Measurements from ENCODE around the gene JAKMIP3.

The JAKMIP3 gene

DNA sequence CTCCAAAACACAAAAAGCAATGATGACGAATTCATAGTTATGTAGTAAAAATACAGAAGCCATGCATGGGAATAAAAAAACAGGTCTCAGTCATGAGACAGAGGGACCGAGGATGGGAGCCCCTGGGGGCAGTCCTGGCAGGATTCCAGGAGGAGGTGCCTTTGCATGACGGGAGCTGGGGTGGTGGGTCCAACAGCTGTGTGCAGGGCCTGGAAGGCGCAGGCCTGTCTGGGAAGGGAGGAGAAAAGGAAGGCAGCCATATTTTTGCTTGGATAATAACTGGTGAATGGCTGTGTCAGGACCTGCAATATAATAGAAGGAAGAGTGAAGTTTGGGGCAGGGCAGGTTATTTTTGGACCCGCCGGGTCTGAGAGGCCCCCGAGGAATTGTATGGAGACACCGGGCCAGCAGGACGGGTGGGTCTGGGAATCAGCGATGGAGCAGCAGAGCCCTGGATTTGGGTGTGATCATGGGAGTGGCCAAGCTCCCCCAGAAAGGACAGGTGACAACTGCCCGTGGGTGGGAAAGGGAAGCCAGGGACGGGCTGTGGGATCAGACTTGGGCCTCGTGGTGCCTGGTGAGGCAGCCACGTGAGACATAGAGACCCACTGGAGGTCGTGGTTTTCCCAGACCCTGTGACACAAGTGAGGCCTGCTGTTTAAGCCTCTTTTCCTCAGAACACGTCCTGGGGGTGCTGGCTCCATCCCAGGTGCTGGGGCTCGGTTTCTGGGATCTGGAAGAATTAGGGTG, 2.9 kb upstream of the JAKMIP3 start:
- H2AFZ ChIP-seq (ENCODE audit: low read depth, low read length) = no peak overlapping the region
- ATAC-seq (ENCODE audit: insufficient read depth, low read depth) (no peak), DNase-seq (no peak)
- H3K4me3 ChIP-seq (ENCODE audit: low read depth in 1 of 2, low read length in 2 of 2) = no peak overlapping the region
- no peaks in the 10 kb centered on the region for H3K9me3 ChIP-seq (ENCODE audit: insufficient read depth, low read length, severe bottlenecking)
- H3K79me2 ChIP-seq (ENCODE audit: insufficient read depth, low read length) = no peaks in the 10 kb centered on the region
- no peak overlapping the region for H3K4me2 ChIP-seq (ENCODE audit: insufficient read depth, low read length)
- no peak overlapping the region for H3K27ac ChIP-seq (ENCODE audit: low read length)
- H3K4me1 ChIP-seq (ENCODE audit: insufficient read depth, low read length) = no peaks in the 10 kb centered on the region
- H4K20me1 ChIP-seq (ENCODE audit: insufficient read depth, low read length) = peaks cover 2% of the 10 kb centered on the region; the same call in 1 of the 2 replicates
- TF ChIP-seq, protein P1, sequence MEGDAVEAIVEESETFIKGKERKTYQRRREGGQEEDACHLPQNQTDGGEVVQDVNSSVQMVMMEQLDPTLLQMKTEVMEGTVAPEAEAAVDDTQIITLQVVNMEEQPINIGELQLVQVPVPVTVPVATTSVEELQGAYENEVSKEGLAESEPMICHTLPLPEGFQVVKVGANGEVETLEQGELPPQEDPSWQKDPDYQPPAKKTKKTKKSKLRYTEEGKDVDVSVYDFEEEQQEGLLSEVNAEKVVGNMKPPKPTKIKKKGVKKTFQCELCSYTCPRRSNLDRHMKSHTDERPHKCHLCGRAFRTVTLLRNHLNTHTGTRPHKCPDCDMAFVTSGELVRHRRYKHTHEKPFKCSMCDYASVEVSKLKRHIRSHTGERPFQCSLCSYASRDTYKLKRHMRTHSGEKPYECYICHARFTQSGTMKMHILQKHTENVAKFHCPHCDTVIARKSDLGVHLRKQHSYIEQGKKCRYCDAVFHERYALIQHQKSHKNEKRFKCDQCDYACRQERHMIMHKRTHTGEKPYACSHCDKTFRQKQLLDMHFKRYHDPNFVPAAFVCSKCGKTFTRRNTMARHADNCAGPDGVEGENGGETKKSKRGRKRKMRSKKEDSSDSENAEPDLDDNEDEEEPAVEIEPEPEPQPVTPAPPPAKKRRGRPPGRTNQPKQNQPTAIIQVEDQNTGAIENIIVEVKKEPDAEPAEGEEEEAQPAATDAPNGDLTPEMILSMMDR (IDR thresholded peaks at IDR 0.05; ENCODE audit: borderline replicate concordance, extremely low read depth, low read length, poor library complexity, severe bottlenecking) = no peak
- TF ChIP-seq EZH2 (IDR thresholded peaks at IDR 0.05; ENCODE audit: borderline replicate concordance, low read depth, low read length, severe bottlenecking) = no peak
- H3K36me3 ChIP-seq (ENCODE audit: insufficient read depth, low read length) = no peaks in the 10 kb centered on the region
- H3K9ac ChIP-seq (ENCODE audit: low read depth, low read length) = no peak overlapping the region
- H3K27me3 ChIP-seq (ENCODE audit: insufficient read depth, low read length, poor library complexity) = no peaks in the 10 kb centered on the region

DNA sequence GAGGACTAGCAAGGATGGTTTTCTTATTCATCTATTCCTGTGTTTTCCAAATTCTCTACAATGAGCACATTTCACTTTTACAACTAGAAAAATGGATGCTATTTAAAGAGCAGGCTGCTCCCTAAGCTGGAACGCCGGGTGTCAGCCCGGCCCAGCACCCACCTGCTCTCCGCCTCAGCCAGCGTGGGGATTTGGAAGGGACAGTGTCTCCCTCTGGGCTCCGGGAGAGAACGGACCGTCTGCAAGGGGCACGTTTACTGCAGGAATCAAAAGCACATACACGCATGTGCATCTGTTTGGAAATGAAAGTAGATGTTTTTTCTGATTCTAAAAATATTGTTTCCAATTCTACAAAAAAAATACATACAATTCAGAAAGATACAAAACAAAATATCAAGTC, 2.3 kb upstream of the JAKMIP3 start:
- H3K4me1 ChIP-seq (ENCODE audit: insufficient read depth, low read length) = no peaks in the 10 kb centered on the region
- H3K79me2 ChIP-seq (ENCODE audit: insufficient read depth, low read length) = no peaks in the 10 kb centered on the region
- ATAC-seq (ENCODE audit: insufficient read depth, low read depth) (no peak), DNase-seq (no peak)
- H4K20me1 ChIP-seq (ENCODE audit: insufficient read depth, low read length) = peaks cover 2% of the 10 kb centered on the region; the same call in 1 of the 2 replicates
- TF ChIP-seq, protein P1 (IDR thresholded peaks at IDR 0.05; ENCODE audit: borderline replicate concordance, extremely low read depth, low read length, poor library complexity, severe bottlenecking) = no peak
- no peak overlapping the region for H3K4me3 ChIP-seq (ENCODE audit: low read depth in 1 of 2, low read length in 2 of 2)
- no peak overlapping the region for H3K9ac ChIP-seq (ENCODE audit: low read depth, low read length)
- H3K36me3 ChIP-seq (ENCODE audit: insufficient read depth, low read length) = no peaks in the 10 kb centered on the region
- no peak overlapping the region for H3K27ac ChIP-seq (ENCODE audit: low read length)
- no peak overlapping the region for H2AFZ ChIP-seq (ENCODE audit: low read depth, low read length)
- no peak overlapping the region for H3K4me2 ChIP-seq (ENCODE audit: insufficient read depth, low read length)
- H3K9me3 ChIP-seq (ENCODE audit: insufficient read depth, low read length, severe bottlenecking) = no peaks in the 10 kb centered on the region
- no peaks in the 10 kb centered on the region for H3K27me3 ChIP-seq (ENCODE audit: insufficient read depth, low read length, poor library complexity)

GRCh38 chr10:132064082-132064755, 1.5 kb upstream of the JAKMIP3 start:
- no peaks in the 10 kb centered on the region for H3K36me3 ChIP-seq (ENCODE audit: insufficient read depth, low read length)
- no peak overlapping the region for H3K4me2 ChIP-seq (ENCODE audit: insufficient read depth, low read length)
- H3K27me3 ChIP-seq (ENCODE audit: insufficient read depth, low read length, poor library complexity) = no peaks in the 10 kb centered on the region
- TF ChIP-seq EZH2 (IDR thresholded peaks at IDR 0.05; ENCODE audit: borderline replicate concordance, low read depth, low read length, severe bottlenecking) = no peak
- H3K27ac ChIP-seq (ENCODE audit: low read length) = no peak overlapping the region
- no peaks in the 10 kb centered on the region for H3K9me3 ChIP-seq (ENCODE audit: insufficient read depth, low read length, severe bottlenecking)
- no peaks in the 10 kb centered on the region for H3K79me2 ChIP-seq (ENCODE audit: insufficient read depth, low read length)
- no peak overlapping the region for H3K9ac ChIP-seq (ENCODE audit: low read depth, low read length)
- peaks cover 2% of the 10 kb centered on the region; the same call in 1 of the 2 replicates for H4K20me1 ChIP-seq (ENCODE audit: insufficient read depth, low read length)
- H2AFZ ChIP-seq (ENCODE audit: low read depth, low read length) = no peak overlapping the region
- DNase-seq (no peak), ATAC-seq (ENCODE audit: insufficient read depth, low read depth) (no peak)
- H3K4me3 ChIP-seq (ENCODE audit: low read depth in 1 of 2, low read length in 2 of 2) = no peak overlapping the region
- no peaks in the 10 kb centered on the region for H3K4me1 ChIP-seq (ENCODE audit: insufficient read depth, low read length)

GRCh38 chr10:132064771-132065437, 842 bp upstream of the JAKMIP3 start:
- Histone ChIP-seq H3K36me3 (ENCODE audit: insufficient read depth, low read length) (no peaks in the 10 kb centered on the region), H2AFZ (ENCODE audit: low read depth, low read length) (no peak overlapping the region), H3K9ac (ENCODE audit: low read depth, low read length) (no peak overlapping the region), H3K27me3 (ENCODE audit: insufficient read depth, low read length, poor library complexity) (no peaks in the 10 kb centered on the region), H4K20me1 (ENCODE audit: insufficient read depth, low read length) (peaks cover 2% of the 10 kb centered on the region; the same call in 1 of the 2 replicates), H3K4me1 (ENCODE audit: insufficient read depth, low read length) (no peaks in the 10 kb centered on the region), H3K79me2 (ENCODE audit: insufficient read depth, low read length) (no peaks in the 10 kb centered on the region), H3K27ac (ENCODE audit: low read length) (no peak overlapping the region), H3K4me3 (ENCODE audit: low read depth in 1 of 2, low read length in 2 of 2) (no peak overlapping the region), H3K4me2 (ENCODE audit: insufficient read depth, low read length) (no peak overlapping the region), H3K9me3 (ENCODE audit: insufficient read depth, low read length, severe bottlenecking) (no peaks in the 10 kb centered on the region)
- TF ChIP-seq EZH2 (IDR thresholded peaks at IDR 0.05; ENCODE audit: borderline replicate concordance, low read depth, low read length, severe bottlenecking) = no peak
- TF ChIP-seq, protein P1 (IDR thresholded peaks at IDR 0.05; ENCODE audit: borderline replicate concordance, extremely low read depth, low read length, poor library complexity, severe bottlenecking) = no peak
- no peak for ATAC-seq (ENCODE audit: insufficient read depth, low read depth)
- no peak for DNase-seq
